Measurements from ENCODE around the gene EHHADH. TPM values are rescaled to one million over a fixed set of nuclear protein-coding genes. Genes with fewer than 3 reads are reported as not detected.

Gene EHHADH
- total RNA-seq, 2 experiments from 2014 or later, result 1.3 TPM; not detected in 1

GRCh38 chr3:185270956-185271332 is 17.1 kb upstream of the EHHADH start:
- no peaks in the 10 kb centered on the region for H3K79me2 ChIP-seq (ENCODE audit: insufficient read depth, low read depth, low read length)
- H3K4me1 ChIP-seq (ENCODE audit: insufficient read depth, low read length, poor library complexity, severe bottlenecking), result no peaks in the 10 kb centered on the region
- BruUV-seq (replicated peaks), result no TSS peak
- H3K36me3 ChIP-seq (ENCODE audit: insufficient read depth, low read length), result no peaks in the 10 kb centered on the region
- ChIA-PET POLR2A (interaction anchor here (0.6 to 0.7 kb wide), 2 partner anchors 9 to 16 kb away, joined by 3 read pairs; no protein-coding TSS in a partner anchor), CTCF (ENCODE audit: unreplicated experiment) (no interaction called here)
- intact Hi-C loops (cut with micrococcal nuclease; ENCODE audit: unreplicated experiment), result no loop called here
- H2AFZ ChIP-seq (ENCODE audit: low read length), result no peak overlapping the region
- H3K4me3 ChIP-seq (ENCODE audit: low read depth, low read length, poor library complexity, severe bottlenecking), result no peak overlapping the region
- no peak overlapping the region for H3K4me2 ChIP-seq (ENCODE audit: low read length)
- H3K27ac ChIP-seq (ENCODE audit: low read depth, low read length, poor library complexity, severe bottlenecking), result no peak overlapping the region
- H3K9me3 ChIP-seq (ENCODE audit: low read length), result no peaks in the 10 kb centered on the region
- no peaks in the 10 kb centered on the region for H3K9me2 ChIP-seq (ENCODE audit: insufficient read depth, low read length)
- H4K20me1 ChIP-seq (ENCODE audit: insufficient read depth, low read length), result no peaks in the 10 kb centered on the region
- DNase-seq (ENCODE audit: low spot score), result no peak
- TF ChIP-seq, protein P1, sequence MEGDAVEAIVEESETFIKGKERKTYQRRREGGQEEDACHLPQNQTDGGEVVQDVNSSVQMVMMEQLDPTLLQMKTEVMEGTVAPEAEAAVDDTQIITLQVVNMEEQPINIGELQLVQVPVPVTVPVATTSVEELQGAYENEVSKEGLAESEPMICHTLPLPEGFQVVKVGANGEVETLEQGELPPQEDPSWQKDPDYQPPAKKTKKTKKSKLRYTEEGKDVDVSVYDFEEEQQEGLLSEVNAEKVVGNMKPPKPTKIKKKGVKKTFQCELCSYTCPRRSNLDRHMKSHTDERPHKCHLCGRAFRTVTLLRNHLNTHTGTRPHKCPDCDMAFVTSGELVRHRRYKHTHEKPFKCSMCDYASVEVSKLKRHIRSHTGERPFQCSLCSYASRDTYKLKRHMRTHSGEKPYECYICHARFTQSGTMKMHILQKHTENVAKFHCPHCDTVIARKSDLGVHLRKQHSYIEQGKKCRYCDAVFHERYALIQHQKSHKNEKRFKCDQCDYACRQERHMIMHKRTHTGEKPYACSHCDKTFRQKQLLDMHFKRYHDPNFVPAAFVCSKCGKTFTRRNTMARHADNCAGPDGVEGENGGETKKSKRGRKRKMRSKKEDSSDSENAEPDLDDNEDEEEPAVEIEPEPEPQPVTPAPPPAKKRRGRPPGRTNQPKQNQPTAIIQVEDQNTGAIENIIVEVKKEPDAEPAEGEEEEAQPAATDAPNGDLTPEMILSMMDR (conservative IDR thresholded peaks at IDR 0.05; ENCODE audit: low read length), result no peak
- no peak for TF ChIP-seq EZH2phosphoT487 (IDR thresholded peaks at IDR 0.05; ENCODE audit: borderline replicate concordance, low read depth, low read length)

GRCh38 chr3:185270262-185270955 is 16.6 kb upstream of the EHHADH start:
- Histone ChIP-seq H3K36me3 (ENCODE audit: insufficient read depth, low read length) (no peaks in the 10 kb centered on the region), H3K4me3 (ENCODE audit: low read depth, low read length, poor library complexity, severe bottlenecking) (no peak overlapping the region), H3K9me3 (ENCODE audit: low read length) (no peaks in the 10 kb centered on the region), H3K4me2 (ENCODE audit: low read length) (no peak overlapping the region), H4K20me1 (ENCODE audit: insufficient read depth, low read length) (no peaks in the 10 kb centered on the region), H3K9me2 (ENCODE audit: insufficient read depth, low read length) (no peaks in the 10 kb centered on the region), H2AFZ (ENCODE audit: low read length) (no peak overlapping the region), H3K79me2 (ENCODE audit: insufficient read depth, low read depth, low read length) (no peaks in the 10 kb centered on the region), H3K27ac (ENCODE audit: low read depth, low read length, poor library complexity, severe bottlenecking) (no peak overlapping the region), H3K4me1 (ENCODE audit: insufficient read depth, low read length, poor library complexity, severe bottlenecking) (no peaks in the 10 kb centered on the region)
- POLR2A ChIA-PET, result interaction anchor here (0.6 kb wide), 1 partner anchor 17 kb away, joined by 3 read pairs; no protein-coding TSS in a partner anchor
- CTCF ChIA-PET (ENCODE audit: unreplicated experiment), result no interaction called here
- TF ChIP-seq, protein P1 (conservative IDR thresholded peaks at IDR 0.05; ENCODE audit: low read length), result peak; percentile 45
- no peak for TF ChIP-seq EZH2phosphoT487 (IDR thresholded peaks at IDR 0.05; ENCODE audit: borderline replicate concordance, low read depth, low read length)
- intact Hi-C loops (cut with micrococcal nuclease; ENCODE audit: unreplicated experiment), result no loop called here
- no peak for DNase-seq (ENCODE audit: low spot score)
- BruUV-seq (replicated peaks), result no TSS peak

GRCh38 chr3:185268194-185268962 is 14.5 kb upstream of the EHHADH start:
- intact Hi-C loops (cut with micrococcal nuclease; ENCODE audit: unreplicated experiment), result no loop called here
- Histone ChIP-seq H3K36me3 (ENCODE audit: insufficient read depth, low read length) (no peaks in the 10 kb centered on the region), H3K4me3 (ENCODE audit: low read depth, low read length, poor library complexity, severe bottlenecking) (no peak overlapping the region), H3K9me3 (ENCODE audit: low read length) (no peaks in the 10 kb centered on the region), H3K9me2 (ENCODE audit: insufficient read depth, low read length) (no peaks in the 10 kb centered on the region), H3K79me2 (ENCODE audit: insufficient read depth, low read depth, low read length) (no peaks in the 10 kb centered on the region), H4K20me1 (ENCODE audit: insufficient read depth, low read length) (no peaks in the 10 kb centered on the region), H3K4me1 (ENCODE audit: insufficient read depth, low read length, poor library complexity, severe bottlenecking) (no peaks in the 10 kb centered on the region), H3K4me2 (ENCODE audit: low read length) (no peak overlapping the region), H2AFZ (ENCODE audit: low read length) (no peak overlapping the region), H3K27ac (ENCODE audit: low read depth, low read length, poor library complexity, severe bottlenecking) (no peak overlapping the region)
- ChIA-PET POLR2A (no interaction called here), CTCF (ENCODE audit: unreplicated experiment) (no interaction called here)
- BruUV-seq (replicated peaks), result no TSS peak
- no peak for DNase-seq (ENCODE audit: low spot score)
- no peak for TF ChIP-seq EZH2phosphoT487 (IDR thresholded peaks at IDR 0.05; ENCODE audit: borderline replicate concordance, low read depth, low read length)
- TF ChIP-seq, protein P1 (conservative IDR thresholded peaks at IDR 0.05; ENCODE audit: low read length), result no peak
